Stomach (tissue), 9 donors: Measurements from ENCODE around the gene SIK2. TPM values are rescaled to one million over a fixed set of nuclear protein-coding genes. Genes with fewer than 3 reads are reported as not detected.

Experiments used
- DNase-seq, 2 donors: peaks; one replicate each; pipeline versions ENCODE4 v3.0.0 to v3.0.0-alpha.2; 2013 to 2019
- H3K27ac ChIP-seq, 5 donors: fragments of 200-600 bp in 4 of 5; sonication (generic) in 4 of 5; one replicate each; pipeline ENCODE4 v1.5.1; 2013 to 2019; ENCODE audit warnings: mild to moderate bottlenecking in 1 of 5, moderate library complexity in 1 of 5
- H3K27me3 ChIP-seq, 3 donors: fragments of 200-600 bp; sonication (generic); one replicate each; pipeline ENCODE4 v1.5.1; 2017 to 2019; ENCODE audit warnings: mixed run types in 1 of 3
- H3K36me3 ChIP-seq, 4 donors: fragments of 200-600 bp; sonication (generic); 1 replicate in 3 of 4; 2 replicates in 1 of 4; pipeline ENCODE4 v1.5.1; 2016 to 2019
- H3K4me1 ChIP-seq, 4 donors: fragments of 200-600 bp; sonication (generic); one replicate each; pipeline ENCODE4 v1.5.1; 2016 to 2019
- H3K4me3 ChIP-seq, 4 donors: fragments of 200-600 bp; sonication (generic) in 3 of 4; one replicate each; pipeline ENCODE4 v1.5.1; 2016 to 2019; ENCODE audit warnings: mild to moderate bottlenecking in 1 of 4
- H3K9me3 ChIP-seq, 4 donors: fragments of 200-600 bp; sonication (generic); one replicate each; pipeline ENCODE4 v1.5.1; 2016 to 2019
- EP300 ChIP-seq: sonication (generic); formaldehyde crosslinking; IDR thresholded peaks from one replicate; pipeline ENCODE4 v1.6.1; 2017; ENCODE audit warnings: antibody characterized with exemption
- POLR2A ChIP-seq, 4 donors: fragments of 450-650 bp; IDR thresholded peaks; one replicate each; pipeline ENCODE4 v1.6.1; 2016; ENCODE audit warnings: antibody characterized with exemption in 4 of 4, control low read depth in 2 of 4, mild to moderate bottlenecking in 1 of 4, moderate library complexity in 1 of 4
- POLR2AphosphoS5 ChIP-seq, 3 donors: sonication (generic); formaldehyde crosslinking; IDR thresholded peaks; one replicate each; pipeline ENCODE4 v1.6.1; 2016; ENCODE audit warnings: antibody characterized with exemption in 3 of 3
- WGBS, 5 donors: extraction: QIAGEN DNeasy Blood & Tissue Kit in 3 of 5; methylation state at CpG; one replicate each; pipeline versions ENCODE4 v1.1.5 to v1.1.7; 2013 to 2018; 5-methylcytosine and 5-hydroxymethylcytosine counted together
- intact Hi-C: fragments of 100-400 bp; cut with DNase I; formaldehyde crosslinking; loops from one replicate; pipeline ENCODE4 v1.15.1; 2023; ENCODE audit warnings: low total_unique reads
- polyA plus RNA-seq, 3 donors: library from polyadenylated mRNA; stranded (reverse); fragments of 200-250 nt; gene quantifications; one replicate each; pipeline ENCODE4 v1.2.3, GENCODE V29; 2013
- total RNA-seq, 5 donors: library from RNA; depleted of rRNA; stranded (reverse); fragments of >200 nt; gene quantifications; one replicate each; pipeline versions ENCODE4 v1.1.0 to v1.2.3, GENCODE V29; 2014 to 2016
- TF ChIP-seq, protein P1 (sequence below), 7 experiments: fragments of 450-650 bp in 4 of 7; fragments of 200-600 bp in 3 of 7; sonication (generic) in 3 of 7; IDR thresholded peaks; one replicate each; pipeline ENCODE4 v1.5.1; 2016 to 2019; ENCODE audit warnings: antibody characterized with exemption in 7 of 7, control low read depth in 2 of 7, mild to moderate bottlenecking in 1 of 7
- donor health status: healthy with polysubstance abuse.
- donor health status: Bipolar disorder and iron deficiency.
- donor health status: healthy.

Gene SIK2
- total and polyA plus RNA-seq, 8 donors = 5.5 to 86.9 (median 18.4) TPM

DNA sequence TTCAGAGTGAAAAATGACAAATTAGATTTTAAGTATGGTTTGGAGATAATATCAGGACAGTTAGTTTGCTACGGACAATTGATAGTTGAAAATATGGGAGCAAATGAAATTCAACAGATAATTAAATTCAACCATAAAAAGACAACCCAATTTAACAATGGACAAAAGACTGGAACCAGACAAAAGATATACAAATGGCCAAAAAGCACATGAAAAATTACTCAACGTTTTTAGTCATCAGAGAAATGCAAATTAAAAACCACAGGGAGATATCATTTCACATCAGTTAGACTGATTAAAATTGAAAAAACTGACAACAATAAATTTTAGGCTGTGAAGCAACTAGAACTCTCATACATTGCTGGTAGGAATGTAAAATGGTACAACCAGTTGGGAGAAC, 27.2 kb downstream of the SIK2 start:
- WGBS, 5 donors = 63 to 79% (median 68%) methylated on average over 2 of the region's 2 CpGs
- peaks cover 21 to 76% (median 52%) of the 10 kb centered on the region in 4 donors for H3K4me1 ChIP-seq
- TF ChIP-seq POLR2AphosphoS5 (IDR thresholded peaks at IDR 0.05) (no peak), EP300 (no peak), POLR2A (IDR thresholded peaks at IDR 0.05) (no peak)
- TF ChIP-seq, protein P1, sequence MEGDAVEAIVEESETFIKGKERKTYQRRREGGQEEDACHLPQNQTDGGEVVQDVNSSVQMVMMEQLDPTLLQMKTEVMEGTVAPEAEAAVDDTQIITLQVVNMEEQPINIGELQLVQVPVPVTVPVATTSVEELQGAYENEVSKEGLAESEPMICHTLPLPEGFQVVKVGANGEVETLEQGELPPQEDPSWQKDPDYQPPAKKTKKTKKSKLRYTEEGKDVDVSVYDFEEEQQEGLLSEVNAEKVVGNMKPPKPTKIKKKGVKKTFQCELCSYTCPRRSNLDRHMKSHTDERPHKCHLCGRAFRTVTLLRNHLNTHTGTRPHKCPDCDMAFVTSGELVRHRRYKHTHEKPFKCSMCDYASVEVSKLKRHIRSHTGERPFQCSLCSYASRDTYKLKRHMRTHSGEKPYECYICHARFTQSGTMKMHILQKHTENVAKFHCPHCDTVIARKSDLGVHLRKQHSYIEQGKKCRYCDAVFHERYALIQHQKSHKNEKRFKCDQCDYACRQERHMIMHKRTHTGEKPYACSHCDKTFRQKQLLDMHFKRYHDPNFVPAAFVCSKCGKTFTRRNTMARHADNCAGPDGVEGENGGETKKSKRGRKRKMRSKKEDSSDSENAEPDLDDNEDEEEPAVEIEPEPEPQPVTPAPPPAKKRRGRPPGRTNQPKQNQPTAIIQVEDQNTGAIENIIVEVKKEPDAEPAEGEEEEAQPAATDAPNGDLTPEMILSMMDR (IDR thresholded peaks at IDR 0.05) = no peak
- no peaks in the 10 kb centered on the region for H3K27me3 ChIP-seq
- H3K27ac ChIP-seq = no peak overlapping the region
- no peak overlapping the region for H3K4me3 ChIP-seq
- no peaks in the 10 kb centered on the region for H3K36me3 ChIP-seq
- no peak for DNase-seq
- H3K9me3 ChIP-seq = no peaks in the 10 kb centered on the region
- intact Hi-C loops = no loop called here

DNA sequence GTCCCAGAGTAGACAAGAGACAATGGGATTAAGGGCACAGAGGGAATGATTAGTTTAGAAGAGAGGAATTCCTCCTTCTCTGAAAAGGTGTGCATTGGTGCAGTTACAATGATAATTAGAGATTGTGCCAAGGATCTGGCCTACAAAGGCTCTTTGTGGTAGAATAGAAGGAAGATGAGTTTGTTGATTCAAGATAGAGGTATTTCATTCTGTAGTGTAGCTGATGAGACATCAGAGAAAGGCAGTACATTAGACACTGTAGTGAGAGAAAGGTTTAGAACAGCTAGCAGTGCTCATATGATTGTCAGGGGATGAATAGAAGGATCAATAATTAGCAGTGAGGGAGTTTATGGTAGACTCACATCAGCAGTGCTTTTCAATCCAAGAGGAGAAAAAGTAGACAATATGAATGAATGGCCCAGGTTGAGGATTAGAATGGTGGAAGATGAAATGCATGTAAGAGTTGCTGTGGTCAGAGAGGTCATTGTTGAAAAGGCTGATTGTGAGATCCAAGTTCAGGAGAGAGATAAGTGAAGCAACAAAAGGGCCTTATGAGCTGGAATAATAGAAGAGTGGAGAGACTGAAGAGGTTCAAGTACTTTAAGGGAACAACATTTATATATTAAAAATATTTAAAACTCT, 28.9 kb downstream of the SIK2 start:
- Histone ChIP-seq H3K9me3 (no peaks in the 10 kb centered on the region), H3K36me3 (no peaks in the 10 kb centered on the region), H3K4me1 (peaks cover 27 to 85% (median 67%) of the 10 kb centered on the region in 4 donors), H3K27me3 (no peaks in the 10 kb centered on the region), H3K27ac (peak overlapping the region in 2 of 5 donors; percentile 14 to 81), H3K4me3 (no peak overlapping the region)
- intact Hi-C loops = no loop called here
- TF ChIP-seq, protein P1 (IDR thresholded peaks at IDR 0.05) = no peak
- TF ChIP-seq POLR2A (IDR thresholded peaks at IDR 0.05) = no peak
- no peak for TF ChIP-seq POLR2AphosphoS5 (IDR thresholded peaks at IDR 0.05)
- TF ChIP-seq EP300 = no peak
- no peak for DNase-seq

GRCh38 chr11:111631666-111632039, 29.4 kb downstream of the SIK2 start:
- Histone ChIP-seq H3K36me3 (no peaks in the 10 kb centered on the region), H3K27me3 (no peaks in the 10 kb centered on the region), H3K27ac (peak overlapping the region in 2 of 5 donors; percentile 14 to 81), H3K4me1 (peaks cover 31 to 85% (median 69%) of the 10 kb centered on the region in 4 donors), H3K4me3 (no peak overlapping the region), H3K9me3 (no peaks in the 10 kb centered on the region)
- TF ChIP-seq POLR2AphosphoS5 (IDR thresholded peaks at IDR 0.05) = peak in 1 of 3 donors; percentile 15
- TF ChIP-seq, protein P1 (IDR thresholded peaks at IDR 0.05) = no peak
- TF ChIP-seq EP300 = no peak
- intact Hi-C loops = no loop called here
- 65 to 76% (median 73%) methylated on average over 3 of the region's 3 CpGs for WGBS, 5 donors
- DNase-seq = no peak

- intact Hi-C loops = no loop called here
- TF ChIP-seq, protein P1 (IDR thresholded peaks at IDR 0.05) = no peak
- TF ChIP-seq POLR2A (IDR thresholded peaks at IDR 0.05) = no peak
- no peak for TF ChIP-seq POLR2AphosphoS5 (IDR thresholded peaks at IDR 0.05)
- no peak for TF ChIP-seq EP300
- no peaks in the 10 kb centered on the region for H3K9me3 ChIP-seq
- H3K36me3 ChIP-seq = no peaks in the 10 kb centered on the region
- no peaks in the 10 kb centered on the region for H3K27me3 ChIP-seq
- H3K4me1 ChIP-seq = peaks cover 30 to 81% (median 60%) of the 10 kb centered on the region in 4 donors
- H3K27ac ChIP-seq = peak overlapping the region in 3 of 5 donors; percentile 63 to 81 (median 63)
- 51 to 75% (median 64%) methylated on average over 4 of the region's 4 CpGs for WGBS, 5 donors
- no peak overlapping the region for H3K4me3 ChIP-seq
- peak in 1 of 2 donors; percentile 22 for DNase-seq
Observed at GRCh38 chr11:111632516-111633220, 30.4 kb downstream of the SIK2 start.
